ENCODE data around the gene UQCRC2.

DNA sequence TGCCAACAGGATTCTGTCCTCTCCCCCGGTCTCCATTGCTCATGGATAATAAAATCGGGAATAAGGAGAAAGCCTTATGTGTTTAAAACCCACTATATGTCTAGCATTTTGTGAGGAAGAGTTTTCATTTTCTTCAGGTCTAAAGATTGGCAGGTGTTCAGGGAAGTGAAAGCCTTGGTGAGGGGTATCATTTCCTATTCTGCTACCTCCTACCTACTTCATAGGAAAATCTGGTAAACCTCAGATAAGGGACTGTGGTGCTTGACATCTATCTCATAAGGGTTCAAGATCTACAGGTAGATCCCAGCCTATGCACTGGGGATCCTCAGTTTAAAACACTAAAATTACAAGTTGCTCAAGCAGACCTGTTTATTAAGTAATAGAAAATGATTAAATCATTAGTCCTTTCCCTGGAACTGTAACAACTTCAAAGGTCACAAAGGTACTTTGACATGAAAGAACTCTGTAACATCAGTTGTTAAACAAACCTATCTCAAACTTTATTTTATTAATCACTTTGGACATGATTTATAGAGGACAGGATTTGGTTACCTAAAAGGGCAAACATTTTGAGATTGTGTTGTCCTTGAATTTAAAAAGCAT lies 61.2 kb downstream of the UQCRC2 start:
- TF ChIP-seq, protein P1, sequence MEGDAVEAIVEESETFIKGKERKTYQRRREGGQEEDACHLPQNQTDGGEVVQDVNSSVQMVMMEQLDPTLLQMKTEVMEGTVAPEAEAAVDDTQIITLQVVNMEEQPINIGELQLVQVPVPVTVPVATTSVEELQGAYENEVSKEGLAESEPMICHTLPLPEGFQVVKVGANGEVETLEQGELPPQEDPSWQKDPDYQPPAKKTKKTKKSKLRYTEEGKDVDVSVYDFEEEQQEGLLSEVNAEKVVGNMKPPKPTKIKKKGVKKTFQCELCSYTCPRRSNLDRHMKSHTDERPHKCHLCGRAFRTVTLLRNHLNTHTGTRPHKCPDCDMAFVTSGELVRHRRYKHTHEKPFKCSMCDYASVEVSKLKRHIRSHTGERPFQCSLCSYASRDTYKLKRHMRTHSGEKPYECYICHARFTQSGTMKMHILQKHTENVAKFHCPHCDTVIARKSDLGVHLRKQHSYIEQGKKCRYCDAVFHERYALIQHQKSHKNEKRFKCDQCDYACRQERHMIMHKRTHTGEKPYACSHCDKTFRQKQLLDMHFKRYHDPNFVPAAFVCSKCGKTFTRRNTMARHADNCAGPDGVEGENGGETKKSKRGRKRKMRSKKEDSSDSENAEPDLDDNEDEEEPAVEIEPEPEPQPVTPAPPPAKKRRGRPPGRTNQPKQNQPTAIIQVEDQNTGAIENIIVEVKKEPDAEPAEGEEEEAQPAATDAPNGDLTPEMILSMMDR (optimal IDR thresholded peaks at IDR 0.05 in 1 of 3, IDR thresholded peaks at IDR 0.05 in 1 of 3, conservative IDR thresholded peaks at IDR 0.05 in 1 of 3; ENCODE audit: extremely low read depth in 1 of 3, insufficient read depth in 2 of 3, low read length in 3 of 3): no peak
- no peak for TF ChIP-seq EZH2 (IDR thresholded peaks at IDR 0.05; ENCODE audit: low read length)
